Inflammatory macrophage treated with lipopolysaccharide for 1 hour (primary cell): ENCODE results near the gene KDM5D.

Experiments
- DNase-seq, 2 donors: peaks; one replicate each; pipeline ENCODE4 v3.0.0-alpha.2; 2020 to 2022

The KDM5D gene

DNA sequence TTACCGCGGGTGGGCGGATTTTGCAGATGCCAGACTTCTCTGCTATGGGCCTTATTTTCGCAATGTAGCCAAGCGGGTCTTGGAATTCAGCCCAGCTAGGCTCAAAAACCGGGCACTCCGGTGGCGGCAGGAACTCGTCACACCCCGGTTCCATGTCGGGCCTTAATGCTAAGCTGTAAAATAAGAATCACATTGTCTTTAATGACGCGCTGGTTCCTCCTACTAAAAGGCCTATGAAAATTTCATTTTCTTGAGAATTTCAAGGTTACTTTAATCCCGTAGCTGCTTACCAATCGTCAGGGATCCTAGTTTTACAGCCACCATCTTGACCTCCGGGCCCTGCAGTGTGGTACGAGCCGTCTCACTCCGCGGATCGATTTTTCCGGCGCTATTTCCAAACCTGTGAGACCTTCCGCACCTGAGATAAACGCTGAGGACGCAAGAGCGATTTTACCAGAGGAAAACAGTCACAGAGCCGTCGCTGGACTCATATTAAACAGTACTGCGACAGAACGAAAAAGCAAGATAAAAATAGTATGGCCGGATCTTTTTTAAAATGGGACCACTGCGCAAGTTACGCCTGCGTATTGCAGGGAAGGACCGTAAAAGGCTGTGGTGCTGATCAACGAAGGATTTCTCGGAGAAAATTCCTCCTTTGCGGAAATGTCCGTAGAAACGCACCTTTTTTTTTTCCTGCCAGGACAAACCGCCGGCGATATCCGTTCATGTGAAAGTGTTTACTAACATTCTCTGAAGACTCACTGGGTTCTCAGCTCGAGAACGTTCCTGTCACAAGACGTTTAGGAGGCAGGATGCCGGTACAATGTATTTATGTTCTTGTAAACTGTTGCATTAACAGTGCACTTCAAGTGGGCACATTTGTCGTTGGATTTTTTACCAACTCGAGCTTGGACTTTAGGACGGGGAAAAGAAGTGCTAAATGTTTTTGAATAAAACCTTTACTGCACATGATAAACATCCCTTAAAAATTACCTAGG is at the start of gene KDM5D:
KDM5D (minus strand) TSS at position 346 of the 998 bp plus-strand sequence; CDS start at position 154, 192 bp downstream.
- DNase-seq, result peak; percentile 38 to 43

DNA sequence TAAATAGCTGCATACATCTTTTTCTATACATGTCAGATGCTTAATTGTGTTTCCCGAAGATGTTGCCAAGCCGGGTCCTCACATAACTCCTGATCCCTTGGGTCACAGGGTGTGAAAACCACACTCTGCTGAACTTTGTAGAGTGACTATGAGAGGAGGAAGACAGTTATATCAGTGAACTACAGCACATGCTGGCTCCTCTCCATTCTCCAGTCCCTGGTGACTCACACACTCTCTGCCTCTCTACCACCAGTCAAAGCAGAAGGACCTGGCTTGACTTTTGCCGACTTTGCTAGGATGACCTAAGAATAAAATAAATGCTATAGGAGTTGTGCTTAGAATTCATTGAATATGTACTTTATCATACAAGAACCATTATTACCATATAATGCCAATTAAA is 23.8 kb upstream of the KDM5D start:
- DNase-seq, result no peak

DNA sequence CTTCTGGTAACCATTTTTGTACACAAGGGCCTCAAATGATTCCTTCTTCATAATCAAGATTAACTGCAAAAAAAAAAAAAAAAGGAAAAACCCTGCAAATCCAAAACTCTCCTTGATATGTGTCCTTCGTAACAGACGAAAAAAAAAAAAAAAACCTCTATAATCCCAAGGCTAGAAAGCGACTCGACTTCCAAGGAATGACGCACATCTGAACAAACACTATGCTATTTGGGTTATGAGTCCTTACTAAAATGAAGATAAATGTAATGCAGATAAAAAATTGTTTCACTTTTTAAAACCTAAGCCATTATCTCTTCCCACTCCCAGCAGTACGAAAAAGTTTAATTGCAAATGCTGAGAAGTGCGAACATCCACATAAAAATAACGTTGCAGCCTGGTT is 1.2 kb downstream of the KDM5D start:
- no peak for DNase-seq

DNA sequence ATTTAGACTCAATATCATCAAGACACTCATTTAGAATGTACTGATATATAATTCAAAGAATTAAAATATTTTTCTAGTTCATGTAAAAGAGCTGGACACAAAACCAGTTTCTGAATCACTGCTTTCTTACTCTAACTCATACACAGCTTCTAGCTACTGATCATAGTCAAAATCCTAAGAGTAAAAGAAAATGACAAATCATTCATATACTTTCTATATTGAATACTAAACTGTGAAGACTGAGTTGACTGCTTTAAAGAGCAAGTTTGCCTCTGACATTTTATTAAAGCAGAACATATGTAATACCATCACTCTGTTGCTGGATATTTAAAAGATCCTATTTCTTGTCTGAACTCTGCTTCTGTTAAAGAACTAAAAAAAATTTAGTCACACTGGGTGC is 2.4 kb downstream of the KDM5D start:
- DNase-seq, result no peak

DNA sequence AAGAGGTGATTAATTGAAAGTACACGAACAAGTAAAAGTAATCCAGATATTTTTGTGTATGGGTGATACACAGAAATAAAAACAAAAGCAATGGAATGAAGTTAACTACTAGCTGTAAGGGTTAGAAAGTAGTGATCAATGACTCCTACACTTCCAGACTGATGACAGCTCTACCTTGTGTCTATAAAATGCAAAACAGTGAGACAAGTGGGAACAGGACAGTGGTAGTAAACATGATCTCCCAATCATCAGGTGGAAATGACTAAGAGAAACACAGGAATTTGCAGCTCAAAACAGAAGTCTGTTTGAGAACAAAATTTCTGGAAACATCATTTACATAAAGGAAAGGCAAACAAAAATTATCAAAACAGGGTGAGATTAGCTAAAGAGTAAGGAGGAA is 10.1 kb downstream of the KDM5D start:
- no peak for DNase-seq

DNA sequence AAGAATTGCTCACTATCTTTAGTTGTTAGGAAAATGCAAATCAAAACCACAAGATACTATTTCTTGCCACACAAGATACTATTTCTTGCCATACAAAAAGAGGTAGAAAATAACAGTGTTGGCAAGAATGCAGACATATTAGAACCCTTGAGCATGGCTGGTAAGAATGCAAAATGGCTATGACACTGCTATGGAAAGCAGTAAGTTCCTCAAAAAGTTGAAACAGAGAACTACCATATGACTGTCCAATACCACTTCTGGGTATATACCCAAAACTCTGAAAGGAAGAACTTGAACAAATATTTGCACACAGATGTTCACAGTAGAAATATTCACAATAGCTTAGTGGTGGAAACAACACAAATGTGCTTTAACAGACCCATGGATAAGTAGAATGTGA is 26.6 kb downstream of the KDM5D start:
- DNase-seq, result no peak

DNA sequence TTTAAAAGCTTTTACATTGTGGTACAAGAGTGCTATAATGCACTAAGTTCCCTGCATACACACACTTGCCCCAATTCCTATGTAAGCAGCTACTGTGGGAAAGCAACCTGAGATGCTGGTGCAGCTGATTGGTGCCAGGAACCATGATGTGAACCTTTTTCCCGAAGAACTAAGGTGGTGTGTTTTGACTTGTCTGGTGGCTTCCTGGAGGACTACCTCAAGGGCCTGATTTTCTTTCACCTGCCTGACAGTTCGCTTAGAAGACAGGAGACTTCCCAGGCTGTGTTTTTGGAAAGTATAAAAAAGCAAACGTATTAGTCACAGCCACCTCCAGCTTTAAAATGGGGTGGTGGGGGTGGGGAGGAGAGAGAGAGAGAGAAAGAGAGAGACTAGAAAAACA is 27.4 kb downstream of the KDM5D start:
- no peak for DNase-seq

DNA sequence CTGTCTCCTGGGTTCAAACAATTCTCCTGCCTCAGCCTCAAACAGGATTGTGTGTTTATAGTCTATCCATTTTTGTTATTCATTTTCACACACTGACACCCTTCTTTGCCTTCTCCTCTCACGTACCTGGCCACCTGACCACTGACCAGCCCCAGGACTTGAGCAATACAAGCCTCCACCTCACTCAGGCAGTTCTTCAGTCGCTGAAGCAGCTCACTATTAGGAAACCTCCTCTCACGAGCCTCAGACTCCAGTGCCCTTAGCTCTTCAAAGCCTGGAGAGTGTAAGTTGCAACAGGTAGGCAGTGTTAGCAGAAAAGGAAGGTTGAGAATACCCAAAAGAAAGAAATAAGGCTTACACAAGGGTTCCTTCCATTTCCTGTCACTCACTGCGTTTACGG is 29.3 kb downstream of the KDM5D start:
- no peak for DNase-seq

DNA sequence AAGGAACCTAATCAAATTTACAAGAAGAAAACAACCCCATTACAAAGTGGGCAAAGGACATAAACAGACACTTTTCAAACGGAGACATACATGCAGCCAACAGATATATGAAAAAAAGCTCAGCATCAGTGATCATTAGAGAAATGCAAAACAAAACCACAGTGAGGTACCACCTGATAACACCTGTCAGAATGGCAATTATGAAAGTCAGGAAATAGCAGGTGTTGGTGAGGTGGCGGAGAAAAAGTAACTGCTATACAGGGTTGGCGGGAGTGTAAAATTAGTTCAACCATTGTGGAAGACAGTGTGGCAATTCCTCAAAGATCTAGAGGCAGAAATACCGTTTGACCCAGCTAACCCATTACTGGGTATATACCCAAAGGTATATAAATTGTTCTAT is 31.1 kb downstream of the KDM5D start:
- no peak for DNase-seq

DNA sequence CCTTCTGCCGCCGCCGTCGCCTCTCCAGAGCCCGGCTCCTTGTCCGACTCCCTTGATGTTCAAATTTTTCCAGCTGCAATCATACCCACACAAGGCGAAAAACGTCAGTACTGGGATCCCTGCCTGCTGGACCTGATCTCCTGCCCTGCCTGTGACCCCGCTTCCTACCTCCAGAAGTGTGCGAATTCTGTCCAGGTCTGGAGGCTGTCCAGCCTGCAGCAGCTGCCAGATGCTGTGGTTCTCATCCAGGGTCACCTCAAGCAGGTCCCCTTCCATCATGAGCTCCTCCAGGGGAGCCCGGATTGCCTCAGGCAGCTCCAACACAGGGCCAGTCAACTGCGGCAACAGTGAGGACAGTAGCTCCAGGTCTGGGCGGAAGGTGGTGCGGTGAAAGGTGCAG is 38.3 kb downstream of the KDM5D start:
- DNase-seq, result no peak

DNA sequence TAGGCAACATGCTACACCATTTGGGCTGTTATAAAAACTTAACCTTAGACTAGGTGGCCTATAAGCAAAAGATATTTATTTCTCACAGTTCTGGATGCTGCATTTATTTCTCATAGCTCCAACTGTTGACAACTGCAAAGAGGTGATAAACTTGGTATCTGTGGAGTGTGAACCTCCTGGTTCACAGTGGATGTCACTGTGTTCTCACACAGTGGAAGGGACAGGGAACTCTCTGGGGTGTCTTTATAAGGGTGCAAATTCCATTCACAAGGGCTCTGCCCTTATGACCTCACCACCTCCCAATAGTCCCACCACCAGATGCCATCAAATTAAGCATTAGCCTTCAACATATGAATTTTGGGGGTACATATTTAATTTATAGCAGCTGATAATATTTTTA is 46.0 kb downstream of the KDM5D start:
- DNase-seq, result no peak

DNA sequence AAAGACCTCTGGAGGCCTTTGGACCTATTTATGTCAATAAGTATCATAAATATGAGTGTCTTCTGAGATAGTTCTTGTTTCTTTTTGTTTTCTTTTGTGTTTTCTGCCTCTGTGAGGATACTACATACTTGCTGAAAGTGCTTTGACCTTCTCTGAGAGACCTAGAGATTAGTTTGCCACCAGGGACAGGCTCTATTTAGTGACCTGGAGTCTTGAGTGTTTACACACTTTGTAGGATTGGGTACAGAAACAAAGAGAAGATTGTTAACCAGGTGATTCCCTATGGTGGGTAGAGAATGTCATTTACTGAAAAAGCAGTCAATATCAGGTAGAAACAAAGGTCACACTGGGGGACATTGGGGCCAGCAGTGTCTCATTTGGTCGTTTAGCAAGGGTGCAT is 63.7 kb downstream of the KDM5D start:
- no peak for DNase-seq
